CD4-positive, alpha-beta T cell treated with Interleukin-17A for 1 hour (primary cell): Measurements from ENCODE around the gene HASPIN.
A peak's percentile ranks its signal among the peaks of the same experiment; 100 is the strongest.

ENCODE experiments used
- DNase-seq: peaks from one replicate; pipeline ENCODE4 v3.0.0-alpha.2; 2020

HASPIN gene

GRCh38 chr17:3723556-3724377 is at the start of gene HASPIN:
HASPIN (plus strand) TSS chr17:3723903; CDS start chr17:3723936, 33 bp downstream.
- DNase-seq: peak; percentile 92

GRCh38 chr17:3675886-3676285 is 47.8 kb upstream of the HASPIN start:
- DNase-seq: no peak

GRCh38 chr17:3678095-3678820 is 45.4 kb upstream of the HASPIN start:
- no peak for DNase-seq

- DNase-seq: no peak
Measured at GRCh38 chr17:3678821-3679530, 44.7 kb upstream of the HASPIN start.

- DNase-seq: no peak
Measured at GRCh38 chr17:3679531-3680126, 44.1 kb upstream of the HASPIN start.

- no peak for DNase-seq
Measured at GRCh38 chr17:3681057-3681456, 42.6 kb upstream of the HASPIN start.

- DNase-seq: no peak
Measured at GRCh38 chr17:3681565-3681964, 42.1 kb upstream of the HASPIN start.

- DNase-seq: no peak
Measured at GRCh38 chr17:3682033-3682432, 41.7 kb upstream of the HASPIN start.

- DNase-seq: peak; percentile 70
Measured at GRCh38 chr17:3683054-3683511, 40.6 kb upstream of the HASPIN start.

- no peak for DNase-seq
Measured at GRCh38 chr17:3685174-3685573, 38.5 kb upstream of the HASPIN start.

GRCh38 chr17:3688027-3688553 is 35.6 kb upstream of the HASPIN start:
- DNase-seq: no peak

- DNase-seq: no peak
Measured at GRCh38 chr17:3688852-3689261, 34.8 kb upstream of the HASPIN start.

GRCh38 chr17:3689262-3690093 is 34.2 kb upstream of the HASPIN start:
- no peak for DNase-seq

GRCh38 chr17:3690094-3690715 is 33.5 kb upstream of the HASPIN start:
- no peak for DNase-seq

- DNase-seq: no peak
Measured at GRCh38 chr17:3691617-3692067, 32.1 kb upstream of the HASPIN start.

GRCh38 chr17:3692346-3692745 is 31.4 kb upstream of the HASPIN start:
- no peak for DNase-seq

GRCh38 chr17:3693141-3693540 is 30.6 kb upstream of the HASPIN start:
- DNase-seq: no peak

- peak; percentile 50 for DNase-seq
Measured at GRCh38 chr17:3693829-3694231, 29.9 kb upstream of the HASPIN start.

- no peak for DNase-seq
Measured at GRCh38 chr17:3695129-3695722, 28.5 kb upstream of the HASPIN start.

- DNase-seq: peak; percentile 55
Measured at GRCh38 chr17:3695723-3696411, 27.8 kb upstream of the HASPIN start, which contains the start of gene P2RX5. P2RX5 (minus strand) TSS chr17:3696155; CDS start chr17:3696005, 150 bp downstream.
